HCT116 (cell line): ENCODE measurements around the gene ACTN2.

ENCODE experiments used
- CTCF ChIP-seq, 3 experiments: fragments of 200-600 bp in 1 of 3; sonication (generic) in 1 of 3; IDR thresholded peaks in 2 of 3; conservative IDR thresholded peaks in 1 of 3; 2 replicates each; pipeline ENCODE4 v1.5.1; 2012 to 2017; ENCODE audit warnings: low read depth in 2 of 3, low read length in 2 of 3, antibody characterized with exemption in 1 of 3, borderline replicate concordance in 1 of 3, control low read depth in 1 of 3, mild to moderate bottlenecking in 1 of 3, mixed read lengths in 1 of 3, mixed run types in 1 of 3, moderate library complexity in 1 of 3; ENCODE audit not compliant: insufficient read depth in 1 of 3
- EZH2 ChIP-seq: fragments of 200-600 bp; sonication (generic); IDR thresholded peaks from 2 replicates; pipeline ENCODE4 v1.6.1; 2017; ENCODE audit warnings: antibody characterized with exemption, mixed run types
- JUND ChIP-seq: IDR thresholded peaks from 2 replicates; pipeline ENCODE4 v1.6.1; 2012
- POLR2A ChIP-seq: IDR thresholded peaks from 2 replicates; pipeline ENCODE4 v1.7.0; 2011; ENCODE audit warnings: borderline replicate concordance; ENCODE audit not compliant: insufficient read depth, insufficient read length; ENCODE audit errors: extremely low read depth
- RAD21 ChIP-seq: IDR thresholded peaks from 2 replicates; pipeline ENCODE4 v1.6.1; 2012; ENCODE audit warnings: low read depth, mild to moderate bottlenecking
- REST ChIP-seq: IDR thresholded peaks from 2 replicates; pipeline ENCODE4 v1.6.1; 2012; ENCODE audit warnings: low read depth
- SIN3A ChIP-seq: IDR thresholded peaks from 2 replicates; pipeline ENCODE4 v1.6.1; 2012; ENCODE audit warnings: low read depth
- SP1 ChIP-seq: IDR thresholded peaks from 2 replicates; pipeline ENCODE4 v1.6.1; 2012; ENCODE audit warnings: low read depth
- YY1 ChIP-seq: IDR thresholded peaks from 2 replicates; pipeline ENCODE4 v1.6.1; 2011; ENCODE audit warnings: low read length, low read depth, moderate library complexity, mild to moderate bottlenecking; ENCODE audit not compliant: insufficient replicate concordance; ENCODE audit errors: extremely low read depth
- ZNF274 ChIP-seq: fragments of 200-500 bp; sonication (Bioruptor generic); IDR thresholded peaks from 2 replicates; pipeline ENCODE4 v1.6.1; 2014; ENCODE audit warnings: mild to moderate bottlenecking, low read depth, low read length, inconsistent platforms

GRCh38 chr1:236724506-236724905 lies 38.2 kb downstream of the ACTN2 start:
- TF ChIP-seq POLR2A (no peak), CTCF (IDR thresholded peaks at IDR 0.05 in 2 of 3, conservative IDR thresholded peaks at IDR 0.05 in 1 of 3; ENCODE audit: borderline replicate concordance in 1 of 3, insufficient read depth in 1 of 3, low read depth in 2 of 3, low read length in 2 of 3) (no peak), SP1 (no peak), REST (no peak), YY1 (no peak), EZH2 (no peak), JUND (no peak), ZNF274 (no peak), SIN3A (no peak), RAD21 (no peak)
